ENCODE results near the gene CDK5RAP2. TPM values are rescaled to one million over a fixed set of nuclear protein-coding genes. Genes with fewer than 3 reads are reported as not detected.

The CDK5RAP2 gene
- total RNA-seq, 2 experiments from 2014 or later = 76.0 to 81.6 TPM

GRCh38 chr9:120413121-120414048 is 166.6 kb downstream of the CDK5RAP2 start:
- Histone ChIP-seq H3K4me2 (ENCODE audit: low read length) (no peak overlapping the region), H3K9me3 (ENCODE audit: low read length) (no peaks in the 10 kb centered on the region), H3K4me3 (ENCODE audit: low read depth, low read length, poor library complexity, severe bottlenecking) (no peak overlapping the region), H3K79me2 (ENCODE audit: insufficient read depth, low read depth, low read length) (no peaks in the 10 kb centered on the region), H3K27ac (ENCODE audit: low read depth, low read length, poor library complexity, severe bottlenecking) (no peak overlapping the region), H3K36me3 (ENCODE audit: insufficient read depth, low read length) (peaks cover 76% of the 10 kb centered on the region), H4K20me1 (ENCODE audit: insufficient read depth, low read length) (0 out of 2 replicates have a peak, but pooled peaks cover 5% of the 10 kb centered on the region), H3K4me1 (ENCODE audit: insufficient read depth, low read length, poor library complexity, severe bottlenecking) (no peaks in the 10 kb centered on the region), H2AFZ (ENCODE audit: low read length) (no peak overlapping the region), H3K9me2 (ENCODE audit: insufficient read depth, low read length) (no peaks in the 10 kb centered on the region)
- no peak for TF ChIP-seq EZH2phosphoT487 (IDR thresholded peaks at IDR 0.05; ENCODE audit: borderline replicate concordance, low read depth, low read length)
- TF ChIP-seq CTCF (conservative IDR thresholded peaks at IDR 0.05; ENCODE audit: low read length) = no peak
- DNase-seq (ENCODE audit: low spot score) = no peak
- CTCF ChIA-PET (ENCODE audit: unreplicated experiment) = no interaction called here
- intact Hi-C loops (cut with micrococcal nuclease; ENCODE audit: unreplicated experiment) = no loop called here
- POLR2A ChIA-PET = interaction anchor here (0.9 kb wide), 1 partner anchor 11 kb away, joined by 3 read pairs; no protein-coding TSS in a partner anchor
- no TSS peak for BruUV-seq (replicated peaks)

- CTCF ChIA-PET (ENCODE audit: unreplicated experiment) = no interaction called here
- H3K36me3 ChIP-seq (ENCODE audit: insufficient read depth, low read length) = peaks cover 82% of the 10 kb centered on the region
- TF ChIP-seq CTCF (conservative IDR thresholded peaks at IDR 0.05; ENCODE audit: low read length) = no peak
- no peak for TF ChIP-seq EZH2phosphoT487 (IDR thresholded peaks at IDR 0.05; ENCODE audit: borderline replicate concordance, low read depth, low read length)
- H3K27ac ChIP-seq (ENCODE audit: low read depth, low read length, poor library complexity, severe bottlenecking) = no peak overlapping the region
- no peaks in the 10 kb centered on the region for H3K4me1 ChIP-seq (ENCODE audit: insufficient read depth, low read length, poor library complexity, severe bottlenecking)
- H3K9me2 ChIP-seq (ENCODE audit: insufficient read depth, low read length) = no peaks in the 10 kb centered on the region
- H4K20me1 ChIP-seq (ENCODE audit: insufficient read depth, low read length) = 0 out of 2 replicates have a peak, but pooled peaks cover 5% of the 10 kb centered on the region
- POLR2A ChIA-PET = no interaction called here
- no peak overlapping the region for H3K4me2 ChIP-seq (ENCODE audit: low read length)
- H2AFZ ChIP-seq (ENCODE audit: low read length) = no peak overlapping the region
- DNase-seq (ENCODE audit: low spot score) = no peak
- no peaks in the 10 kb centered on the region for H3K9me3 ChIP-seq (ENCODE audit: low read length)
- no peak overlapping the region for H3K4me3 ChIP-seq (ENCODE audit: low read depth, low read length, poor library complexity, severe bottlenecking)
- no peaks in the 10 kb centered on the region for H3K79me2 ChIP-seq (ENCODE audit: insufficient read depth, low read depth, low read length)
- intact Hi-C loops (cut with micrococcal nuclease; ENCODE audit: unreplicated experiment) = no loop called here
- no TSS peak for BruUV-seq (replicated peaks)
These were observed 167.5 kb downstream of the CDK5RAP2 start for GRCh38 chr9:120412425-120412951.

Data from OCI-LY7 (cell line).